ENCODE data around the gene CELA3B.
"Not testable (repeated sequence)": the region's sequence is repeated elsewhere in the genome, so short reads cannot be mapped to it uniquely, and the experiment has no call there.

The CELA3B gene, protein sequence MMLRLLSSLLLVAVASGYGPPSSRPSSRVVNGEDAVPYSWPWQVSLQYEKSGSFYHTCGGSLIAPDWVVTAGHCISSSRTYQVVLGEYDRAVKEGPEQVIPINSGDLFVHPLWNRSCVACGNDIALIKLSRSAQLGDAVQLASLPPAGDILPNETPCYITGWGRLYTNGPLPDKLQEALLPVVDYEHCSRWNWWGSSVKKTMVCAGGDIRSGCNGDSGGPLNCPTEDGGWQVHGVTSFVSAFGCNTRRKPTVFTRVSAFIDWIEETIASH
- 0 reads per million in 3 experiments for total RNA-seq

DNA sequence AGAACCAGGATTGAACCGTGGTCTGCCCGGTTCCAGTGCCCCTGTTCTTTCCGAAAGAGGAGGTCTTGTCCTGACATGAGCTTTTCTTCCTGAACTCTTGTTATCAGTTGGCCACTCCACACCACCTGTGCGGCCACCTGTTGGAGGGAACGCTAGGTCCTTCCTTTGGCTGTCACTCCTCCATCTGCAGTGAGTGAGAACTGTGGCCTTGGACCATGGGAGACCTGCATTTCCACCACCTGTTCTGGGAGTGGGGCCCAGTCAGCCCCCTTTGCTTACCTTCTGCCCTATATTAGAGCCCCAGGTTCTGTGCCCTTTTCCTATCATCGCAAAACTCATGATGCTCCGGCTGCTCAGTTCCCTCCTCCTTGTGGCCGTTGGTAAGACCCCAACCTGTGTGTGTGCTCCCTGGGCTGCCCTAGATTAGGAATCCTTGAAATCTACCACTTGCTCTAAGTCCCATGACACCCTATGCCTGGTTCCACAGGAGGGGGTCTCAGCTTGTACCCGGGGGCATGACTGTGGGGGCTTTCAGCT, at the start of gene CELA3B:
TSS of gene CELA3B (plus strand) at position 320 of the 537 bp plus-strand sequence. CDS start at position 338, 18 bp downstream.
- not testable (repeated sequence) for DNase-seq

DNA sequence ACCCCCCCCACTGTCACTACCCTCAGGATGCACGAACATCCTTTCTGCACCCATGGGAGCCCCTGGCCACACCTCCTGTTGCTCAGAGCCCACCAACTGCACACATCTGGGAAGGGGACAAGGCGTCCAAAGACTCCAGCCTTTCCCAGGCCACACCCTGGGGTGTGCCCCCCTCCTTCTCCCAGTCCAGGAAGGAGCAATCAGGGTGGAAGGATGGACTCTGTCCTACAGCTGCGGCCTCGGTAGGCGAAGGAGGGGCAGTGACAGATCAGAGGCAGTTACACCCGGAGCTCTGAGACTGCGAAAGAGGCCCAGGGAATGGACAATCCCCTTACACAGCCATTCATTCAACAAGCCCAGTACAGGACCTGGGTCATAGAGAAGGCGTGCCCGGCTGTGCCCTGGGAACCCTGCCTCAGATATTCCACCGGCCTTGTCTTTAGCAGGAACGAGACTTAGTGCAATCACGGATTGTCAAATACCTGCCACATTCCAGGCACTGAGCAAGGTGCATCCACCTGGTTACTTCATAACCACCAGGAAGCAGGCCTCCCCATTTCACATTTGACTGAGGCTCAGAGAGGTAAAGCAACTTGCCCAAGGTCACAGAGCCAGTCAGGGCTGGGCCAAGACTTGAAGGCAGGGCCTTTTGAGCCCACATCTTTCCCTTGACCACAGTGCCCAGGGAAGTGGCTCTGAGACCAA, 49.1 kb upstream of the CELA3B start:
- no peak for DNase-seq

DNA sequence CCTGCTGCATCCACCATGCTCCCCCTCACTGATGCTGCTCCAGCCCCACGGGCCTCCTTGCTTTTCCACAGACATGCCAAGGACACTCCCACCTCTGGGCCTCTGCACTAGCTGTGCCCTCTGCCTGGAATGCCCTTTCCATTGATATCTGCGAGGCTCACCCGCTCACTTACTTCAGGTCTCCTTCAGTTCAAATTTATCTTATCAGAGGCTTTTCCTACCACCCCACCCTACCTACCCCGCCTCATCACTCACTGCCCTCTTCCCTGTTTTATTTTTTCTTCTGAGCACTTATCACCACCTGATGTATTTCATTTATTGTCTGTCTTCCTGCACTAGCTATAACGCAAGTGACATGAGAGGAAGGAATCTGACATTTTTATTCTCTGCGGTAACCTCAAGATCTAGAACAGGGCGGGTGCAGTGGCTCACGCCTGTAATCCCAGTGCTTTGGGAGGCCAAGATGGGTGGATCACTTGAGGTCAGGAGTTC, 46.7 kb upstream of the CELA3B start:
- no peak for DNase-seq

DNA sequence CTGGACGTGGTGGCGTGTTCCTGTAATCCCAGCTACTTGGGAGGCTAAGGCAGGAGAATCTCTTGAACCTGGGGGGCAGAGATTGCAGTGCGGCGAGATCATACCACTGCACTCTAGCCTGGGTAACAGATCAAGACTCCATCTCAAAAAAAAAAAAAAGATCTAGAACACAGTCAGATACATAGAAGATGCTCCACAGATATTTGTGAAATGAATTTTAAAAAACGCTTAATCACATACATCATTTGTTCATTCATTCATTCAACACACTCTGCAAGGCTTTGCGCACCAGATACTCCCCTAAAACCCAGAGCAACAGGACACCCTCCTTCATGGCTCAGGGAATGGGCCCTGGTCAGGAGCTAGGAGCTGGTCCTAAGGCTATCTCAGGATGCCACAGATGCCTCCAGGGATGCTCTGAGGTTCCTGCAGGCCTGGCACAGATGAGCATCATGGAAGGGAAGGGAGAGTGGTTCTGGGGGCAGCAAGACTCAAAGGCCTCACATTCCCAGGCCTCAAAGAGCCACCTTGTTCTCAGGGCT, 46.1 kb upstream of the CELA3B start:
- no peak for DNase-seq

DNA sequence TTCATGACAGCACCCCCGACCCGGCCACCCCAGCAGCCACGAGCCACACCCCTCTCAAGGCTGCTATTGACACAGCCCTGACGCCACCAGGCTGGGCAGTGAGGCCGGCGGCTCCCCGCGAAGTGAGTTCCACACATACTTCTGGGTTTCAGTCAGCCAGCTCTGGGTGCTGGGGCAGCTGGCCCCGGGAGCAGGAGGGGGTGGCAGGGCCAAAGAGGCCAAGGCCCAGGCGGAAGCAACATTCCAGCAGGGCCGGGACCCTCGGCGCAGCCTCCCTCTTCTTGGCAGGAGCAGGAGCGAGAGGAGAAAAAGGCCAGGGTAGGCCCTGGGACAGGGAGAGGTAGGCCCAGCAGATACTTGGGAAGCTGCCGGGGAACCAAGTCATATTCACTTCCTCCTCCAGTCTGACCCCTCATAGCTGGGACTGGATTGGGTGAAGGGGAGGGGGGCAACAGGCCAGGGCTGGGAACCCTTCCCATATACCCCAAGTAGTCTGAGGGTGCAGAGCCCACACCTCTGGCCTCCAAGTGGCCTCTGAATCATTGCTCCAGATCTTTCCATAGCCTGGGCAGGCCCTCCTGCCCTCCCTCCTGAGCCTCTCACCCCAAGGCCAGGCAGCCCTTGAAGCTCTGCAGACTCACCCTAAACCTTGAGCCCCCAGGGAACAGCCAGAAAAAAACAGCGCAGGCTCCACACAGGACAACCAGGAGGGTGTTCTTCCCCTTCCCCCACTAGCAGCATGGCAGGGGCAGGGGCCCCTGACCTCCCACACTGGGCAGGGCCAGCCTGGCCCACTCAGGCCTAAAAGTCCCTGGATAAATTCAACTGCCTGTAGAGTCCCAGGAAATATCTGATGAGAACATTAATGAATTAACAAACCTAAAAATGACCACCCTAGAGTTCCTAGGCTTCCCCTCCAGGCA, 45.4 kb upstream of the CELA3B start:
- DNase-seq: no peak

DNA sequence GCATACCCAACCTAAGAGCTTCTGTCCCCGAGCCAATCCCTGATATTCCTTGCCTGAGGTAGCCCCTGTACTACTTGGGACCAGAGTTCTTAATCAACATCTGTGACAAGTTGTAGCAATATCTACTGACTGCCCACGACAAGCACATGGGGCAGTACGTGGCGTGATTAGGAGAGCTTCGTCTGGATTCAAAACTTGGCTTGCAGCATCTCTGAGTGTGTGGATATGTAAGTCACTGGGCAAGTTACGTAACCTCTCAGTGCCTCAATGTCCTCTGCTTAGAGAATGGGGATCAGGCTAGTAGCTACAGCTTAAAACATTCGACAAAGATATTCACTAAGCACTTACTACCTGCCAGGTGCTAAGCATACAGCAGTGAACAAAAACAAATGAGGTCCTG, 44.7 kb upstream of the CELA3B start:
- no peak for DNase-seq

DNA sequence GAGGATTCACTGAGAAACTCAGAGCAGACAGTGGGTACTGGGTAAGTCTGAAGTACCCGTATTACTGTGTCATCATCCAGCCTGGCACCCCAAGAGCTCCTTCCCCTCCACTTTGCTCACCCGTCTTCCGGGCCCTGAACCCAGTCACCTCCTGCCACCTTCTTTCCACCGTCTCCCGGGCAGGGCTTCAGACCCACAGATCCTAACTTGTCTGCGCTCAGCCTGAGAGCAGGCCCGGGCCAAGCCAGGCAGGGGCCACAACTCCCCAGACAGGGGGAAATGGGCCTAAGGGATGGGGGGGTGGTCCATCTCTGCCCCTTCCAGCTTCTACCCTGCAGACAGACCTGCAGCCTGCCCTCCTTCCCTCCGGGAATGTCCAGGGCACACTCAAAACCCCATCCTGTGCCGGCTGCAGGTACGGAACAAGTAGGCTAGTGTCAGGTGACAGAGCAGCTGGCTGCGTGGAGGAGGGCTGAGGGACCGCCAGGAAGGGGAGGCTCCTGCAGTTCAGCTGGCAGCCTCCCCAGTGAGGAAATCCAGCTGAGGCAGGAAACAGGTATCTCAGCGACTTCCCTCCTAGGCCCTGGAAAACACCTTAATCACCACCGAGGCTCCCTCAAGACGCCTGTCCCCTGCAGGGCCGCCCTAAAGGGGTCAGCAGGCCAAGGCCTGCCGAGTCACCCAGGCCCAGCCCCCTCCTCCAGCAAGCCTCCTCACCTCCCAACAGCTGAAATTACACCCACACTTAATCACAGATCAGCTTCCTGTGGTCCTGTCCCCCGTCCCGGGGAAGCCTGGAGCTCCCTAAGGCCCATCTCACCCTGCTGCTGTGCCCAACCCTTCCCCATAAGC, 43.2 kb upstream of the CELA3B start:
- DNase-seq: no peak

DNA sequence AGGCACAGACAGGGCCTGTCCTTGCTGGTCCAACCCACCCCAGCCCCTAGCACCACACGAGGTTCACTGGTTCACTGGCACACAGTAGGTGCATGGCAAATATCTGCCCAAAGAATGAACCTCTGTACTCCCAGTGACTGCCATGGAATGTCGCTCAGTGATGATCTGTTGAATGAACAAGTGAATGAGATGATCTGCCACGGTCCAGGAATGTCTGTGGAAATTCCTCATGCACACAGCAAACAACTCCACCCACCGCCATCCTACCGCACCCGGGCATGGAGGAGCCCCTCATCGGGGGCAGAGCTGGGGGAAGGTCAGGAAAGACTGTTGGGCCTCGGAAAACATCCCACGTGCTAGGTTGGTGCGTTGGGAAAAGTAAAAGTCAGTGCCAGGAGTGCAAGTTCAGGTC, 41.4 kb upstream of the CELA3B start:
- DNase-seq: no peak

DNA sequence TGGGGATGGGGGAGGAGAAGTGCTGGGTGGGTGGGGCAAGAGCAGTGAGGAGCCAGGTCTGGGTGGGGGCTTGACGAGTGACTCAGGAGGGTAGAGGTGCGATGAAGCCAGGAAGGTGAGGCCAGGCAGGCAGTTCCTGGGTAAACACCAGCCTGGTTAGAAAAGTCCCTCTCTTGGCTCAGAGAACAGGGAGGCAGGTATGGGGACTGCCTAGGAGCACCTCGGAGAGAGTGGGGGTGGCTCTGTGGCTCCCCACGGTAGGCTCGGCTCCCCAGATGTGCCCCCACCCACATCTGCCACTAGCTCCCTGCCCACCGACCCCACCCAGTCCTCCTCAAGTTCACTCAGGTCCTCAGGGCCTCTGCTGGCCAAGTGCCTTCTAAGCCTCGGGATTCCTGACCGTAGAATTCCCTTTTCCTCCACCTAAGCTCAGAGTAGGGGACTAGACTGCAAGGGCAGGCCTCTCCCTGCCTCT, 40.9 kb upstream of the CELA3B start:
- DNase-seq: no peak

DNA sequence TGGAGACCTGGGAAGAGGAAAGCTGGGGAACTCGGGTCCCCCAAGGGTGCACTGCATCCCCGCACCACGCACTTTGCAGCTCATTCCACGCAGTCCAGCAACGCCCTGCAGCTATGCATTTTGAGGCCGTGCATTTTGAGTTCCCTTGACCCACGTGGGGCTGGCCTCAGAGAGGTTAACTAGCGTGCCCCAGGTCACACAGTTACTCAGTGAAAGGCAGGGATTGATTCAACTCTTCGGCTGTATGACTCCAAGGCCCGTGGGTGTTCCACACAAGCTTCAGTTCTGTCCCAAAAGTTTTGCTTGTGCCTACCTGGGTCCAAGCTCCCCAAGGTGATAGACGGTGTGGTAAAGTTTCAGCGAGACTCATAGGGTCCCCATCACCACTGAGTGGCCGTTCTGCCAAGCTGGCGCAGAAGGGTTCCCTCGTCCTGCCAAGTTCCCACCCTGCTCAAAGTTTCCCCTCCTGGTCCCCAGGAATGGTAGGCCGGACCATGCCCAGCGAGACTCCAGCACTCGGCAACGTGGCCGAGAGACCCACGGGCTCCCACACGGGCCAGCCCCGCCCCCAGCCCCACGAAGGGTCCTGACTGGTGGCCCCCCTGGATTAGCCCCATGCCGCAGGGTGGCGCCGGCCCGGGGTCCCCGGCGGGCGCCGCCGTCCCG, 40.3 kb upstream of the CELA3B start:
- no peak for DNase-seq

DNA sequence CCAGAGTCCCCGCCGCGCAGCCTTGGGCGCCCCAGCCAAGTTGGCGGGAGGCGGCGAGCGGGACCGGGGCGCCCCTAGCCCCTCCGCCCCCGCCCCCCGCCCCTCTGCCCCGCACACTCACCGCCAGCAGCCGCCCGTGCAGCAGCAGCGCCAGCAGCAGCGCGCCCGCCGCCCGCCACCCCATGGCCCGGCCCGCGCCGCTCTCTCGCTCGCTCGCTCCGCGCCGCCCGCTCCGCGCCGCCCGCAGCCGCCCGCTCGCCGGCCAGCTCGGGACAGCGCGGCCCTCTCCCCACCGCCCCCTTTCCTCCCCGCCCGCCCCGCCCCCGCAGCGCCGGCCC, 39.8 kb upstream of the CELA3B start, which contains the start of gene HSPG2:
TSS of gene HSPG2 (minus strand) at position 277 of the 338 bp plus-strand sequence. CDS start at position 184, 93 bp downstream.
- DNase-seq: no peak

DNA sequence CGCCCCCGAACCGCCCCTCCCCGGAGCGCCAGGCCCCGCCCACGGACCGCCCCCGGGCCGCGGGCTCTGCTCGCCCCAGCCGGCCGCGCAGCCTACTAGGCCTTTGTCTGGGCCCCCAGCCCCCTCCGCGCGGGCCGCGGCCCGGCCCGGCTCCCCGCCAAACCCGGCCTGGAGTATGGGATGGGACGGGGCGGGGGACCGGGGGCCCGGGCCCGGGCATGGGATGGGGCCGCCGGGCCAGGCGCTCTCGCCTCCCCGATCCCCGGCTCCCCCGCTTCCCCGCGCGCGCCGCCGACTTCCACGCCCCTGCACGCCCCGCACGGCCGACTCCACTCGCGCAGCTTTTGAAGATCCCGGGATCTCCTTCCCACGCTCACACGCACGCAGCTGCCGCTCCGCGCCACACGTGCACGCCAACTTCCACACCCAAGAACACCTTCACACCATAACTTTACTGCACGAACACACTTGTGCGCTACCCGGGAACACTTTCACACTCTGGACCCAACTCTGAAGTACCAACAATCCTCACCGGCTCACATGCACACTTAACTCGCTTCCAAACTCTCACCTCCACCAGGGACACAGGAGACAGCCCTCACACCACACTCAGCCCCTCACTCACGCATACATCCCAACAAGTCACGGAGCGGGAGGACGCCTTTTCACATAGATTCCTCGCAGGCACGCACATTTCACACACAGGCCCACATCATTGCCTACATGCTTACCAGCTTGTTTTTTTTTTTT, 39.3 kb upstream of the CELA3B start:
- peak; percentile 61 for DNase-seq

DNA sequence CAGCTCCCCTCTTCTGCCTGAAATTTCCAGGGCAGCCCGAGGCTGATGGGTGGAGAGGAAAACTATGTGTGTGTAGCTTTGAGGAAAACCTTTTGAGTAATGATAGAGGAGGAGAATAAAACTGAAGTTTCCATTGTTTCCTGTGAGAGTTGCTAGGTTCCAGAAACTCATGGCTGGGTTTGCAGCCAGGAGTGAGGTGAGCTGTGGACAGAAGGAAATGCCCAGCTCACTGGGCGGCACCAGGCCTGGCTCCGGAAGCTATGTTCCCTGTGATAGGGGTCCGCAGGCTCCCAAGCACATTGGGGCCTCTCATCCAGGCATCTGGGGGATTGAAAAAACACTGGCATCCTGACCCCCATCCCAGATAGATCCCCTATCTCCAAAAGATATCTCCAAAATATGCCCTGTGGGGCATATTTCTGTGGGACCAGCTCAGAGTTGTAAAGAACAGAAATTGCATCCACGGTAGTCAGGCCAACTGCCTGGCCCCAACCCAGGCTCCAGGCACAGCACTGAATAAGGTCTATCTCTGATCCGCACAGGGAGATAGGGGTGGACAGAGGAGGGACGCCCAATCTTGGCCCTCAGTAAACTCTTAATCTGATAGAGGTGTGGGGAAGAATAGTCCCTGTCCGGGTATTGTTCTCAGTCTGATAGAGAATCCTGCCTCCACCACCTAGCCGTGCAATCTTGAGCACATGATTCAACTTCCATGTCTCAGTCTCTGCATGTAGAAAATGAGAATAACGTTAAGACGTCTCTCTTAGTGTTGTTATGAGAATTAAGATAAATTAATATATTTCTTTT, 37.9 kb upstream of the CELA3B start:
- DNase-seq: no peak

DNA sequence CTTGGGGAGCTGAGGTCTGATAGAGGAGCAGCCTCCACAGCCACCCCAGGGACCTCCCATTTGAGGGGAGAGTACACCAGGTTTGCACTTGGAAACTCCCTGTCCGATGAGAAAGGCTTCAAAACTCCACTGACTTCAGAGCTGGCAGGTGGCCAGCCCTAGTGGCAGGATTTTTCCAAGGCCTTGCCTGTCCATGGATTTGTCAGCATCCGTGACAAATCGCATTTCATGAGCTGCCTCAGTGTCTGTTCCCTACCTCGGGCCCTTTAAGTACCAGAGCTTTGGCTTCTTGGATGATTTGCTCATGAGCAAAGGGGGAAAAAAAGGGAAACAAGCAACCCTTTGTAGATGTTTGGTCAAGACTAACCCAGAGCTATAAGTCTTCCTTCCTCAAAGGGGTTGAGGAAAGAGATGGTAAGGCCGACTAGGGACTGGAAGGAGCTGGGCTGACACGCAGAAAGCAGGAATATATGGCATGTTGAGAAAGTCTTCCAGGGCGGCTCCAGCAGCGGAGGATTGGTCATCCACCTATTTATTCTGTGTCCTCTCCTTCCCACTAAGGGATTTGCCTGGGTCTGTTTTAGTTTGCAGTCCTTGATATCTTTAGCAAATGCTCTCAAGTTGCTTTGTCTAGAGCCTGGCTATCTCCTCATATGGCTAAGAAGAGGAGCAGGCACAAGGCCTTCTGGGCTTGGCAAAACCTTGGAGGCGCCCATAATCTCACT, 37.0 kb upstream of the CELA3B start:
- no peak for DNase-seq

DNA sequence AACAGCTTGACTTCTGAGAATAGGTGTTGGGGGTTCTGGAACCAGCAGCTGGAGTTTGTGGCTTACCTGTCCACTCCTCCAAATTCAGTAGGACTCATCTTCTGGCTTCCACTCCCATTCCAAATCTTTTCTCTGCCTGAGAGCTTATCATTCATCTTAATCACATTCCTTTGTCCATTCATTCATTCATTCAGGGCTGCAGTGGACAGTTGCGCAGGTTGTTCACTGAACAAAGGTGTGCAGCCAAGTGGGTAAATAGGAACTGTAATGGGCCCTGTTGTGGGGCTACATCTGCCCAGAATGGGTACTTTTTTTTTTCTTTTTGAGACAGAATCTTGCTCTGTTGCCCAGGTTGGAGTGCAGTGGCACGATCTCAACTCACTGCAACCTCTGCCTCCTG, 36.3 kb upstream of the CELA3B start:
- DNase-seq: no peak

DNA sequence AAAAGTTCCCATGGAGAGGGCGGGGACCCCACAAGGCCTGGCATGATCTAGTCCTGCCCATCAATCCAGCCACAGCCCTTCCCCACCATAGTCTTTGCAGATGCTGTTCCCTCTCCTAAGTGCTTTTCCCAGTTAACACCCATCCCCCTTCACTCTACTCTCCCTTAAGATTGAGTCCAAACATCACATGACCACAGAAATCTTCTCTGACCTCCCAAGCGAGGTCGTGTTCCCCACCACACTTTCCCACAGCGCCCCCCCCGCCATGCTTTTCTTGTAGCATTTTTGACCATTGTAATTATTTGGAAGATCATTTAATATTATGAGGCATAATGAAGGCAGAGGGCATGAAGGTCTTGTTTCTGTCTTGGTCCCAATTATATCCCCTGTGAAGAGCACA, 35.5 kb upstream of the CELA3B start:
- no peak for DNase-seq

DNA sequence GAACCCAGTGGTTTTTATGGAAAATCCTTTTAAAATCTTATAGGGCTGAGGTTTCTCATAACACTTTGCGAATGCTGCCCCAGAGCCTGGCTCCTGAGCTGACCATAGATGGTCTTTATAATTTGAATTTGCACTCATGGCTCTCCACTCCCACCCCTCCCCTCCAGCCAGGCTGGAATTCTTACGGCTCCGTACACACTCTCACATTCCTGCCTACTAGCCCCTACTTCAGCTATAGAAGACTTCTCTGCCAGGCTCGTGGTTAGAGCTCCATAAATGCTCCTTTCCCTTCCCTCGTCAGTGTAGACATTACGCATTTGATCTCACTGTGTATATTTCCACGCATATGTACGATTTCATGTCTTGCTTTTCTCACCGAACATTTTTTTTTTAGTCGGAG, 34.4 kb upstream of the CELA3B start:
- no peak for DNase-seq

DNA sequence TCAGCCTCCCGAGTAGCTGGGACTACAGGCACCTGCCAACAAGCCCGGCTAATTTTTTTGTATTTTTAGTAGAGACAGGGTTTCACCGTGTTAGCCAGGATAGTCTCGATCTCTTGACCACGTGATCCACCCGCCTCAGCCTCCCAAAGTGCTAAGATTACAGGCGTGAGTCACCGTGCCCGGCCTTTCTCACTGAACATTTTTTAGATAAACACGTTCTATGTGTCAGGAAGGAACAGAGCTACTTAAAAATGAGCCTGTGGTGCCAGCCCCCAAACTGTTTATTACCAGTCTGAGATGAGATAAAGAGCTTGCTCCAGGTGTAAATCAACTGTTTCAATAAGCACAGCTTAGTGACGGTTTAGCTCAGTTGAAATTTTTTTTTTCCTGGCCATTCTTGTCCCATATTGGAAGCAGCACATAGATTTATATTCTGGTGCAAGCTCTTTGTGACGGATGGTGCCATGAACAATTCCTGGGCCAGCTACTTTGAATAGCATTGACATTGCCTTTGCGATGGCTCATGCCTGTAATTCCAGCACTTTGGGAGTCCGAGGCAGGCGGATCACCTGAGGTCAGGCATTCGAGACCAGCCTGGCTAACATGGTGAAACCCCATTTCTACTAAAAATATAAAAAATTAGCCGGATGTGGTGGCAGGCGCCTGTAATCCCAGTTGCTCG, 33.7 kb upstream of the CELA3B start:
- not testable (repeated sequence) for DNase-seq

All from central memory CD4-positive, alpha-beta T cell (primary cell).